GM12874 (cell line): ENCODE measurements around the gene CACNA2D3.

Source experiments
- TF ChIP-seq, protein P1 (sequence below): IDR thresholded peaks from 2 replicates; pipeline ENCODE4 v1.5.1; 2011; ENCODE audit warnings: low read depth, mild to moderate bottlenecking, control low read depth, low read length, moderate library complexity; ENCODE audit not compliant: insufficient read depth

The CACNA2D3 gene

GRCh38 chr3:54856271-54856670, 733.9 kb downstream of the CACNA2D3 start:
- TF ChIP-seq, protein P1, sequence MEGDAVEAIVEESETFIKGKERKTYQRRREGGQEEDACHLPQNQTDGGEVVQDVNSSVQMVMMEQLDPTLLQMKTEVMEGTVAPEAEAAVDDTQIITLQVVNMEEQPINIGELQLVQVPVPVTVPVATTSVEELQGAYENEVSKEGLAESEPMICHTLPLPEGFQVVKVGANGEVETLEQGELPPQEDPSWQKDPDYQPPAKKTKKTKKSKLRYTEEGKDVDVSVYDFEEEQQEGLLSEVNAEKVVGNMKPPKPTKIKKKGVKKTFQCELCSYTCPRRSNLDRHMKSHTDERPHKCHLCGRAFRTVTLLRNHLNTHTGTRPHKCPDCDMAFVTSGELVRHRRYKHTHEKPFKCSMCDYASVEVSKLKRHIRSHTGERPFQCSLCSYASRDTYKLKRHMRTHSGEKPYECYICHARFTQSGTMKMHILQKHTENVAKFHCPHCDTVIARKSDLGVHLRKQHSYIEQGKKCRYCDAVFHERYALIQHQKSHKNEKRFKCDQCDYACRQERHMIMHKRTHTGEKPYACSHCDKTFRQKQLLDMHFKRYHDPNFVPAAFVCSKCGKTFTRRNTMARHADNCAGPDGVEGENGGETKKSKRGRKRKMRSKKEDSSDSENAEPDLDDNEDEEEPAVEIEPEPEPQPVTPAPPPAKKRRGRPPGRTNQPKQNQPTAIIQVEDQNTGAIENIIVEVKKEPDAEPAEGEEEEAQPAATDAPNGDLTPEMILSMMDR = no peak

DNA sequence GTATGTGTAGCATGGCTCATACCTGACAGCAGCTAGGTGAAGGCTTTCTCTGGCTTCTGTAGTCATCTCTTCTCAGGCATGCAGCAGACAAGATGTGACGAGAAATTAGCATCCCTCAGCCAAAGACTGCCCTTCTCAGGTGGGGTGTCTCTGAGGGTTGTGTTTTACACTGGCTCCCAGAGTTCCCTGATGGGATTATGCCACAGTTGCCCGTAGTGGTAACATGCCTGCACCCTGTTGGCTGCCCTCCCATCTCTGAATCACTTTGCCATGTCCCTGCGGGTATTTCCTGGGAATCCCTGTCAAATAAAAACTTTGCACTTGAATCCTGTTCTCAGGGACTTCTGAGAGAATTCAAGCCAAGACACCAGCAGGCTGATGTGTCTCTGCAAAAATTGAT, 735.0 kb downstream of the CACNA2D3 start:
- TF ChIP-seq, protein P1 = no peak

- TF ChIP-seq, protein P1 = no peak
These were observed 735.9 kb downstream of the CACNA2D3 start for GRCh38 chr3:54858093-54858785.

DNA sequence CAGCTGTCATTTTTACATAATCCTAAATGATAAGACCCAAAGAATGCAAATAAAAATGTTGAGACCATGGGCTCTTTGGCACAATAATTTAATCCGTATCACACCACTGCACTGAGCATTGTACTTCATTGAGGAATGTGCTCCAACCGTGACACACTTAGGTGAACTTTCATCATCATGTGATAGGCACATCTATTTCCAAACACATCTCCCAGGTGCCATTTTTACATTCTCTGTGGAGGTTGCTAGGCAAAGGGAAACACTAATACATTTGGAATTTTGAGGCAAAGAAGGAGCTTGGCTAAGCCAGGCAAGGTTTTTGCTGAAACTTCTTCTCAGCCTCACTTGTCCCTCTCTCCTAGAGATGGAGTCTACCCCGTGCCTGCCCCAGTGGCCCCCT, 736.8 kb downstream of the CACNA2D3 start:
- TF ChIP-seq, protein P1 = no peak

DNA sequence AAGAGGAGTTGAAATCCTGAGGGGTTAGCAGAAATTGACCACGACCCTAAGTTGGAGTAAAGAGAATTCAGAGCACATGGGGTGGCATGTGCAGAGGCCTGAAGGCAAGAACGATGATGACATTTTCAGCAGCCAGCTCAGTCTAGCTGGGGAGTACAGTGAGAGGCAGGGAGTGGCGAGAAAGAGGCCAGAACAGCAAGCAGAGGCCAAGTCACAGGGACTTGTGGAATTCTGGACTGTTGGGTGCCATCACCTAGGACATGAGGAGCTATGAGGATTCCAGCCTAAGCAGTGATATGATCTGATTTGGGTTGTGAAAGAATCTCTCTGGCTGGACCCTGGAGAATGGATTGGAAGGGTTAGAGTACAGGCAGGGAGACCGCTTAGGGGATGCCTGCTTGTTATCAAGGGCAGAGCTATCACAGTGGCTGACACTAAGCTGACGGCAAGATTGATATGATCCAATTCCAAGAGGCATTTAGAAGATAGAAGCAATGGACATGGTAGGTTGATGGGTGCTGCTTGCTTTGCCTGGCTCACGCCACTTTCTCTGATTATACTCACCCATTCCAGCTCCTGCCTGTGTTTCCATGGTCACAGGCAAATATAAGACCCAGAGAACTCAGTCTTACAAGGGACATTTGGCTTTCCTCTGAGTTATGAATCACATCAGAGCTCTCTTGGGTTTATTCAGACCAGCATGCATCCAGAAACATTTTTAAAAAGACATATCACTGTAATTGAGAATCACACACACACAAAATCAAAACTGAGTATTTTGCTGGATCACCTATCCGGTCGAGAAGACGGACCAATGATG, 739.1 kb downstream of the CACNA2D3 start:
- TF ChIP-seq, protein P1 = no peak

DNA sequence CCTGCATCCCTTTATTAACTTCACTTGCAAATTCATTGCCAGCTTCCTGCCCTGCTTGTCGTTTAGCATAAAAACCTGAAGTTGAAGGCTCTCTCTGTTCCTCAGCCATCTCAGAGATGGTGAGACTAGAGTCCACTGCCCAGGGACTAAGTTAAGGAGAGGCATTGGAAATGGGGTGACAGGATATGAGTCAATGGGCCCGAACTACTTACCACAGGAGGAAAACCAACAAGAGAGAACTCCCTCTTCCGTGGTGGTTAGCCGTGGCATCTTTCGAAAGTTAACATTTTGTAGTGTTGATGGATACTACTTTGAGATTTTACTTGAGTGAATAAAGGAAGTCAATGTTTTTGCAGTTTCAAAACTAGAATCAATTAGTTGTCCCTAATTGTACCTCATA, 740.2 kb downstream of the CACNA2D3 start:
- TF ChIP-seq, protein P1 = no peak

DNA sequence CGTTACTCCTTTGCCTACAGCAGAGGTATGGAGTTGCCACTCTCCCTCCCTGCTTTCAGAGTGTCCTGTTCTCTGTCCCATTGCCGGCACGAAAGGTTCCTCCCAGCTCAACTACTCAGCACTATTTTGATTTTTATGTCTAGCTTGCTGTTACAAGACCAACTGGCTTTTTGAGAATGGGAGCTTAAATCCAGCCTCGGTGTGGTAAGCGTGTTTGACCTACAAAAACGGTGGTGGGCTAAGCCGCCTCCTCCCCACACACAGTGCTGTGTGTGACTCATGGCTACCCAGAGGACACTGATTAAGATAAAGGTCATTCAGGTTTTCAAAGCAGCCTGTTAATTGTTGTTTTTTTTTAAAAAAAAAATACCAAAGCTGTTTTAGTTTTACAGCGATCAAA, 741.0 kb downstream of the CACNA2D3 start:
- TF ChIP-seq, protein P1 = no peak
